Cardiac muscle cell (in vitro differentiated cells and primary cell): Measurements from ENCODE around the gene HPS5. TPM values are rescaled to one million over a fixed set of nuclear protein-coding genes. Genes with fewer than 3 reads are reported as not detected.

Source experiments
- DNase-seq, 2 donors: peaks; one replicate each; pipeline versions ENCODE4 v3.0.0 to v3.0.0-alpha.2; 2010 to 2017; ENCODE audit warnings: low read depth in 1 of 2, low spot score in 1 of 2
- H3K27ac ChIP-seq: fragments of 200-600 bp; sonication (generic); 2 replicates; pipeline ENCODE4 v1.5.1; 2016
- H3K27me3 ChIP-seq: fragments of 200-600 bp; sonication (generic); 2 replicates; pipeline ENCODE4 v1.6.0; 2016; ENCODE audit warnings: control low read depth
- H3K36me3 ChIP-seq: fragments of 200-600 bp; sonication (generic); 2 replicates; pipeline ENCODE4 v1.5.1; 2016; ENCODE audit warnings: control low read depth
- H3K4me1 ChIP-seq: fragments of 200-600 bp; sonication (generic); 2 replicates; pipeline ENCODE4 v1.8.1; 2017; ENCODE audit warnings: low read depth, mild to moderate bottlenecking, mixed run types
- H3K4me3 ChIP-seq: fragments of 200-600 bp; sonication (generic); 2 replicates; pipeline ENCODE4 v1.5.1; 2016; ENCODE audit warnings: mild to moderate bottlenecking
- H3K9me3 ChIP-seq: fragments of 200-600 bp; sonication (generic); 2 replicates; pipeline ENCODE4 v1.5.1; 2017; ENCODE audit warnings: low read depth, mild to moderate bottlenecking, control low read depth
- polyA plus RNA-seq: library from polyadenylated mRNA; unstranded; fragments of >200 nt; fragmentation: Nextera tagmentation; extraction: Ambion mirVana; gene quantifications from 2 replicates; pipeline ENCODE4 v1.2.1, GENCODE V29; 2016
- total RNA-seq: library from RNA; depleted of rRNA; stranded (reverse); fragments of >200 nt; gene quantifications from 2 replicates; pipeline ENCODE4 v1.2.3, GENCODE V29; 2016
- TF ChIP-seq, protein P1 (sequence below): IDR thresholded peaks from 2 replicates; pipeline ENCODE4 v1.5.1; 2012; ENCODE audit warnings: low read depth, mild to moderate bottlenecking, low read length

The HPS5 gene
- total and polyA plus RNA-seq, 2 experiments from 2014 or later: 7.3 to 9.5 TPM

DNA sequence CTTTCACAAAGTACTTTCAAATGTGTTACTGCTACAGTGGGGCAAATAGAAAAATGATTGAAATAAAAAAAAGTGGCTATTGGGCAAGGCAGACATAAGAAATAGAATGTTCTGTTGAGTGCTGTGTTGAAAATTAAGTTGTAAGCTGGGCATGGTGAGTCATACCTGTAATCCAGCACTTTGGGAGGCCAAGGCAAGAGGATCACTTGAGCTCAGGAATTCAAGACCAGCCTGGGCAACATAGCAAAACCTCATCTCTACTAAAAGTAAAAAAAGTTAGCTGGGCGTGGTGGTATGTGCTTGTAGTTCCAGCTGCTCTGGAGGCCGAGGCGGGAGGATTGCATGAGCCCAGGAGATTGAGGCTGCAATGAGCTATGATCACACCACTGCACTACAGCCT, 45.5 kb upstream of the HPS5 start:
- TF ChIP-seq, protein P1, sequence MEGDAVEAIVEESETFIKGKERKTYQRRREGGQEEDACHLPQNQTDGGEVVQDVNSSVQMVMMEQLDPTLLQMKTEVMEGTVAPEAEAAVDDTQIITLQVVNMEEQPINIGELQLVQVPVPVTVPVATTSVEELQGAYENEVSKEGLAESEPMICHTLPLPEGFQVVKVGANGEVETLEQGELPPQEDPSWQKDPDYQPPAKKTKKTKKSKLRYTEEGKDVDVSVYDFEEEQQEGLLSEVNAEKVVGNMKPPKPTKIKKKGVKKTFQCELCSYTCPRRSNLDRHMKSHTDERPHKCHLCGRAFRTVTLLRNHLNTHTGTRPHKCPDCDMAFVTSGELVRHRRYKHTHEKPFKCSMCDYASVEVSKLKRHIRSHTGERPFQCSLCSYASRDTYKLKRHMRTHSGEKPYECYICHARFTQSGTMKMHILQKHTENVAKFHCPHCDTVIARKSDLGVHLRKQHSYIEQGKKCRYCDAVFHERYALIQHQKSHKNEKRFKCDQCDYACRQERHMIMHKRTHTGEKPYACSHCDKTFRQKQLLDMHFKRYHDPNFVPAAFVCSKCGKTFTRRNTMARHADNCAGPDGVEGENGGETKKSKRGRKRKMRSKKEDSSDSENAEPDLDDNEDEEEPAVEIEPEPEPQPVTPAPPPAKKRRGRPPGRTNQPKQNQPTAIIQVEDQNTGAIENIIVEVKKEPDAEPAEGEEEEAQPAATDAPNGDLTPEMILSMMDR: no peak
- Histone ChIP-seq H3K4me1 (no peaks in the 10 kb centered on the region), H3K9me3 (no peaks in the 10 kb centered on the region), H3K27me3 (no peaks in the 10 kb centered on the region), H3K27ac (no peak overlapping the region), H3K36me3 (peaks cover 37% of the 10 kb centered on the region), H3K4me3 (no peak overlapping the region)
- peak in 1 of 2 donors; percentile 33 for DNase-seq

DNA sequence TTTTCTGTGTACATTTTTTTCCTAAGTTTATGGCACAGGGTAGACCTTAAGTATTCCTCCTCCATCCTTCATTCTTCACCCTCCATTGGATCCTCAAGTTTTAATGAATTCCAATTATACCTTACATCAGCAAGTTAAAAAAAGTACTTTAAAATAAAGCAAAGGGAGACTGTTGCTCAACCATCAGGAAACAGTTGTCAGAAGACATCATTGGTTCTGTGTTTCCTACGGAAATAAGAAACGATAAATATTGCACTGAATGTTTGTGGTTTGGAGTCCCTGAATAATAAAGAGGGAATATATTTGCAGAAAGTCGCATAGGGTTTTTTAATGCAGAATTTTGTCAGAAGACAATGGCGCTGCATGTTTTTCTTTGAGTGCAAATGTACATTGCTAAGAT, 44.3 kb upstream of the HPS5 start:
- H3K36me3 ChIP-seq: peaks cover 47% of the 10 kb centered on the region
- H3K27ac ChIP-seq: no peak overlapping the region
- H3K4me1 ChIP-seq: no peaks in the 10 kb centered on the region
- TF ChIP-seq, protein P1: no peak
- H3K27me3 ChIP-seq: no peaks in the 10 kb centered on the region
- DNase-seq: peak in 1 of 2 donors; percentile 65
- H3K9me3 ChIP-seq: no peaks in the 10 kb centered on the region
- H3K4me3 ChIP-seq: no peak overlapping the region

DNA sequence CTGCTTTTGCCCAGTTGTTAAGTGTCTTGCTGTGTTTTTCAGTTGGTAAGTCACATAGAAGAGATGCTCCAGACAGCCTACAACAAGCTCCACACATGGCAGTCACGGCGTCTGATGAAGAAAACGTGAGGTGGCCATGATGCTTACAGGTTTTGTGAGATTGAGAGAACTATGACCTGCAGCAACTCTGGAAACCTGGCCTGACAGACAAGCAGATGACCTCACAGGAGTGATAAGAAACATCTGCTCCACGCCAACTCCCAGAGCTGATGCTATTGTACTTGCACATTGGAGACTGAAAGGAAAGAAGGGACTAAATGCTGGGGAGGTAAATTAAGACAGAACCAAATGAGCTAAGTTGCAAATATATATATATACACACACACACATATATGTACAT, 43.8 kb upstream of the HPS5 start:
- H3K36me3 ChIP-seq: peaks cover 53% of the 10 kb centered on the region
- no peaks in the 10 kb centered on the region for H3K9me3 ChIP-seq
- no peak overlapping the region for H3K27ac ChIP-seq

DNA sequence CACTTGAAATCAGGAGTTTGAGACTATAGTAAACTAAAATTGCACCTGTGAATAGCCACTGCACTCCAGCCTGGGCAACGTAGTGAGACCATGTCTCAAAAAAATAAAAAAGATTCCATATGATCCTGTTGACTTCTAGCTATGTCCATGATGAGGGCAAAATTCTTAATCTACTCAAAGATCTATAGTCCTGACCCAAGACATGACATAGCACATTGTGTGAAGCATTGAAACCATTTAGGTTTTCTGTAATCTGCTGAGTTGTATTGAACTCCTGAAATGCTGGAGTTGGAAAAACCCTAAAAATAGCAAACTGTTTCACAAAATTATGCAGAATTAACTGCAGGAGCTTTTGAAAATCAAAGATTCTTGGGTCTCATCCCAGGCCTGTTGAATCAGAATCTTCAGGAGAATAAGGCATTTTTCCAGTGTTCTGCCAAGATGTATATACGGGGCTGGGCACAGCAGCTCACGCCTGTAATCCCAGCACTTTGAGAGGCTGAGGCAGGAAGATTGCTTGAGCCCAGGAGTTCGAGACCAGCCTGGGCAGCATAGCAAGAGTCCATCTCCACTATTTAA, 42.6 kb upstream of the HPS5 start:
- H3K36me3 ChIP-seq: peaks cover 53% of the 10 kb centered on the region
- no peaks in the 10 kb centered on the region for H3K4me1 ChIP-seq
- H3K4me3 ChIP-seq: no peak overlapping the region
- H3K9me3 ChIP-seq: no peaks in the 10 kb centered on the region
- no peaks in the 10 kb centered on the region for H3K27me3 ChIP-seq
- no peak for DNase-seq
- TF ChIP-seq, protein P1: no peak
- H3K27ac ChIP-seq: no peak overlapping the region

More for the DNA sequence above, 43.8 kb upstream of the HPS5 start:
- DNase-seq: peak in 1 of 2 donors; percentile 38
- Histone ChIP-seq H3K4me3 (no peak overlapping the region), H3K27me3 (no peaks in the 10 kb centered on the region), H3K4me1 (no peaks in the 10 kb centered on the region)
- TF ChIP-seq, protein P1: no peak

GRCh38 chr11:18361154-18361553, 39.2 kb upstream of the HPS5 start:
- H3K4me3 ChIP-seq: no peak overlapping the region
- peaks cover 58% of the 10 kb centered on the region for H3K36me3 ChIP-seq
- H3K27me3 ChIP-seq: no peaks in the 10 kb centered on the region
- no peaks in the 10 kb centered on the region for H3K9me3 ChIP-seq
- TF ChIP-seq, protein P1: no peak
- H3K27ac ChIP-seq: no peak overlapping the region
- no peak for DNase-seq
- H3K4me1 ChIP-seq: no peaks in the 10 kb centered on the region
